T-helper 2 cell treated with Interferon-gamma antibody and Interleukin-4, amounts not matched to agents 5 μg/mL and 100 μg/mL, for 36 hours (primary cell): ENCODE results near the gene ZNF423.

ENCODE experiments used
- DNase-seq: peaks from one replicate; pipeline ENCODE4 v3.0.0; 2021; ENCODE audit warnings: low spot score
- H3K27ac Mint-ChIP-seq: one replicate; pipeline ENCODE4 v1.8.0; 2021; ENCODE audit warnings: mild to moderate bottlenecking, mixed read lengths
- H3K27me3 Mint-ChIP-seq: one replicate; pipeline ENCODE4 v1.8.0; 2021; ENCODE audit warnings: low read depth, mixed read lengths
- H3K36me3 Mint-ChIP-seq: one replicate; pipeline ENCODE4 v1.8.0; 2021; ENCODE audit warnings: low read depth, mixed read lengths
- H3K4me1 Mint-ChIP-seq: one replicate; pipeline ENCODE4 v1.8.0; 2021; ENCODE audit warnings: low read depth, mixed read lengths
- H3K4me3 Mint-ChIP-seq: one replicate; pipeline ENCODE4 v1.8.0; 2022; ENCODE audit warnings: mild to moderate bottlenecking, moderate library complexity, mixed read lengths
- H3K9me3 Mint-ChIP-seq: one replicate; pipeline ENCODE4 v1.8.0; 2021; ENCODE audit warnings: mixed read lengths

Gene ZNF423

DNA sequence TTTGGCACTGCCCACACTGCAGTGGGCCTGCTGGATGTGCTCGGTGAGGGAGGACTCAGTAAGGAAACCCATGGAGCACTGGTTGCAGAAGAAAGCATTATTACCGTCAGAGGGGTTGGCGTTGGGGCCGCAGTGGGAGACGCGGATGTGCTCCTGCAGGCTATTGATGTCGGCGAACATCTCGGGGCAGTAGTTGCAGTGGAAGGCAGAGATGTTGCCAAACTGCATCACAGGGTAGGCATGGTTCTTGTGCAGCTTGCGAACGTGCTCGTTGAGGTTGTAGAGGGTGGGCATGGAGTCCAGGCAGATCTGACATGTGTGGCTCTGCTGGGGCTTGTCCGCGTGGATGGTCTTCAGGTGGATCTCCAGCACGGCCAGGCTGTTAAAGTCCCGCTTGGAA, 218.4 kb downstream of the ZNF423 start:
- Mint-ChIP-seq H3K36me3 (no peaks in the 10 kb centered on the region), H3K27me3 (no peaks in the 10 kb centered on the region), H3K27ac (no peak overlapping the region), H3K4me1 (no peaks in the 10 kb centered on the region), H3K9me3 (no peaks in the 10 kb centered on the region), H3K4me3 (no peak overlapping the region)
- no peak for DNase-seq

DNA sequence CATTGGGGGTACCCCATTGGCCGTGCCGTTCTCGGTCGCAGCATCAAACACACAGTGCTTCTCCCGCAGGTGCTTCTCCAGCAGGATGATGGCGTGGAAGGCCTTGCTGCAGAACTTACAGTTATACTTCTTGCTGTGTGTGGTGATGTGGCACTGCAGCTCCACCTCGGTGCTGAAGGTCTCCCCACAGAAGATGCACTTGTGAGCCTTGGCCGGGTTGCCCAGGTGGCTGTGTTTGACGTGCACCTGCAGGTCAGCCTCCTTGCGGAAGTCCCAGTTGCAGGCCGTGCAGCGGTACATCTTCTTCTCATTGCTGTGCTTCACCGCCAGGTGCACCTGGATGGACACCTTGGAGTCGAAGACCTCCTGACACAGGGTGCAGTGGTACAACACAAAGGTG, 219.3 kb downstream of the ZNF423 start:
- no peak for DNase-seq
- Mint-ChIP-seq H3K36me3 (no peaks in the 10 kb centered on the region), H3K9me3 (no peaks in the 10 kb centered on the region), H3K4me3 (no peak overlapping the region), H3K27ac (no peak overlapping the region), H3K27me3 (no peaks in the 10 kb centered on the region), H3K4me1 (no peaks in the 10 kb centered on the region)

DNA sequence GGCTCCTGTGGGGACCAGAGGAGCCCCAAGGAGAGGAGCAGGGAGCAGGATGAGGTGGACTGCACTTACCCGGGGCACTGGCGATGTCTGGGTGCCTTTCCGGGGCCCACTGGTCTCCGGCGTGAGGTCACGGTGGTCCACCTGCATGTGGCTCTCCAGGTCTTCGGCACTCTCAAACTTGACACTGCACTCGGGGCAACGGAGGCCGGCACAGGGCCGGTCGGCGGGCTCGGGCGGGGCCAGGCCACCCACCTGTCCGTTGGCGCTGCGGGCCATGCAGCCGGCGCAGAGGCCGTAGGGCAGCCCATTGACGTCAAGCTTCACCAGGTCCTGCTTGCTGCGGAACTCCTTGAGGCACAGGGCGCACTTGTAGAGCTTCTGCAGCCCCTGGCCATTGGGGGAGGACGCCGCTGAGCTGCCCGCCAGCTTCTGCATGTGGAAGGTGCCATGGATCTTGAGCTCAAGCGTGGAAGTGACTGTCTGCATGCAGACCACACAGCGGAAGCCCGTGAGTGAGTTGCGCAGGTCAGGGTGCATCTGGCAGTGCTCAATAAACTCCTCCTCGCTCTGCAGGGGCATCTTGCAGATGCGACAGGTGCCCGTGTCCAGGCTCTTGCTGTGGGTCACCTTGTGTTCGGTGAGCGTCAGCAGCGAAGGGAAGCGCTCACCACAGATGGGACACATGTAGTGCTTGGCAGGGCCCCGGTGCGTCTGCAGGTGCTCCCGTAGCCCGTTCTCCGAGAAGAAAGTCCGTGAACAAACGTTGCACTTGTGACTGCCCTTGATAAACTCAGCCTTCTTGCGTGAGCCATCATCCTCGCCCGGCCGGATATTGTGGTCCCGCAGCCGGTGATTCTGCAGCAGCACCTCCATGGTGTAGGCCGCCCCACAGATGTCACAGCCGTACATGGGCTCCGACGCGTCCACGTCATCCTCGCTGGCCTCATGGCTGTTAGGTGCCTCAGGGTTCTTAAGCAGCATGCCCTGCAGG, 220.0 kb downstream of the ZNF423 start:
- no peaks in the 10 kb centered on the region for H3K36me3 Mint-ChIP-seq
- H3K4me1 Mint-ChIP-seq, result no peaks in the 10 kb centered on the region
- no peak overlapping the region for H3K4me3 Mint-ChIP-seq
- DNase-seq, result no peak
- H3K27ac Mint-ChIP-seq, result no peak overlapping the region
- H3K9me3 Mint-ChIP-seq, result no peaks in the 10 kb centered on the region
- no peaks in the 10 kb centered on the region for H3K27me3 Mint-ChIP-seq

DNA sequence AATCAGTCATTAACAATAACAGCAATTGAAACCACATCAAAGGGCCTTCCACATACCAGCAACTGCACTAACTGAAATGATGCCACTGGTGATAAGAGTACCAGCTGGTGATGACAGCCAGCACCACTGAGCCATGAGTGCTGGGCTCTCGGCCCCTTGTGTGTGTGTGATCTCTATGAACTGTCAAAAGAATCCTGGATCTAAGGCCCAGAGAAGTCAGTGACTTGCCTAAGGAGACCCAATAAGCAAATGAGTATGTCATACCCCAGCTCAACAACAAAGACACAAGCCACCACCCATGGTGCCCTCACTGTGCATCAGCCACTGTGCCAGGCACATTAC, 220.9 kb downstream of the ZNF423 start:
- no peaks in the 10 kb centered on the region for H3K9me3 Mint-ChIP-seq
- no peak overlapping the region for H3K27ac Mint-ChIP-seq

DNA sequence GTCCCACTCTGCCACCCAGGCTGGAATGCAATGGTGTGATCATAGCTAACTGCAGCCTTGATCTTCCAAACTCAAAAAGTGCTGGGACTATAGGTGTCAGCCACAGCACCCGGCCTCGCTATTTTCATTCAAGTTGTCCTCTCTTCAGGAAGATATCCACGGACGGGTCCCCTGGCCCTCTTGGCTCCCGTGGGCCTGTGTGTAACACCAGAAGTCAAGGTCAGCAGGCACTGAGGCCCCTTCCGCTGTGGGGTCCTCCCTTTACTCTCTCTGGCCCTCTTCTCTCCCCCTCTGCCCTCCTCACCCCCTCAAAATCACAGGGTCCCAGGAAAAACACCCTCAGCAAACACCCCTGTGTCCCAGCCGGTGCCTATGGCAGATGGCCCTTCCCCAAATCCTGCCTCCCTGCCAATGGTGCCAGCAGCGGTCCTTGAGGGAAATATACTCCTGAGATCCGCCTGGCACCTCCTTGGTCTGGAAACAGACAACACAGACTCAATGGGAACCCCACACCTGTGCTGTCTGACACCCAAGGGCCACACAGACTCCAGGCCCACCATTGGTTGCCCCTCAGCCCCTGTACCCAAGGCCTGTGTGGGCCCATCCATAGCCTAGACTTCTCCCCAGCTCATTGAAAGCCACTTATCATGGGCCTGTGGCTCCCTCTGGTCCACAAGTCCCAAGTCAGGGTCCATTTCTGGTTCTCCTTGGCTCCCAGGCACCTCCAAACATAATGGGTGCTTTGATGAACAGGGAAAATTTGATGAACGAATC, 221.5 kb downstream of the ZNF423 start:
- H3K4me3 Mint-ChIP-seq, result no peak overlapping the region
- H3K27ac Mint-ChIP-seq, result no peak overlapping the region

More for the DNA sequence above, 220.9 kb downstream of the ZNF423 start:
- no peaks in the 10 kb centered on the region for H3K4me1 Mint-ChIP-seq
- H3K27me3 Mint-ChIP-seq, result no peaks in the 10 kb centered on the region
- no peak overlapping the region for H3K4me3 Mint-ChIP-seq
- H3K36me3 Mint-ChIP-seq, result no peaks in the 10 kb centered on the region
- no peak for DNase-seq

DNA sequence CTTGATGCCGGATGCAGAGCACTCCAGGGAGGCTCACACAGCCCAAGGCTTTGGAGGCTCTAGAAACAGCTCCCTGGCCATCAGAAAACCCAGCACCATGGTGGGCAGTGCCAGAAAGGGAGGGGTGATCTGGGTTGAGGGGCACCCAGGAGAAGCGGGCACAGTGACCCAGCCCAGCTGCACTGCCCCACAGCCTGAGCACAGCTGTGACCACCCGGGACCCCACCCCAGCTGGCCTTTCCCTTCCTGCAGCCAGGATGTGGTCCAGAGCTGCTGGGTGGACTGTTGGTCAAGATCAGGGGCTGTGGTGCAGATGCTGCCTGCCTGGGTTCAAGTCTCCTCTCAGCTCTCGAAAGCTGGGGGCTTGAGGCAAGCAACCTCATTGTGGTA, 223.1 kb downstream of the ZNF423 start:
- Mint-ChIP-seq H3K9me3 (no peaks in the 10 kb centered on the region), H3K4me1 (no peaks in the 10 kb centered on the region), H3K27me3 (no peaks in the 10 kb centered on the region), H3K36me3 (no peaks in the 10 kb centered on the region), H3K27ac (no peak overlapping the region), H3K4me3 (no peak overlapping the region)
- no peak for DNase-seq

More for the DNA sequence above, 221.5 kb downstream of the ZNF423 start:
- no peak for DNase-seq
- H3K9me3 Mint-ChIP-seq, result no peaks in the 10 kb centered on the region
- no peaks in the 10 kb centered on the region for H3K4me1 Mint-ChIP-seq
- no peaks in the 10 kb centered on the region for H3K36me3 Mint-ChIP-seq
- H3K27me3 Mint-ChIP-seq, result no peaks in the 10 kb centered on the region

DNA sequence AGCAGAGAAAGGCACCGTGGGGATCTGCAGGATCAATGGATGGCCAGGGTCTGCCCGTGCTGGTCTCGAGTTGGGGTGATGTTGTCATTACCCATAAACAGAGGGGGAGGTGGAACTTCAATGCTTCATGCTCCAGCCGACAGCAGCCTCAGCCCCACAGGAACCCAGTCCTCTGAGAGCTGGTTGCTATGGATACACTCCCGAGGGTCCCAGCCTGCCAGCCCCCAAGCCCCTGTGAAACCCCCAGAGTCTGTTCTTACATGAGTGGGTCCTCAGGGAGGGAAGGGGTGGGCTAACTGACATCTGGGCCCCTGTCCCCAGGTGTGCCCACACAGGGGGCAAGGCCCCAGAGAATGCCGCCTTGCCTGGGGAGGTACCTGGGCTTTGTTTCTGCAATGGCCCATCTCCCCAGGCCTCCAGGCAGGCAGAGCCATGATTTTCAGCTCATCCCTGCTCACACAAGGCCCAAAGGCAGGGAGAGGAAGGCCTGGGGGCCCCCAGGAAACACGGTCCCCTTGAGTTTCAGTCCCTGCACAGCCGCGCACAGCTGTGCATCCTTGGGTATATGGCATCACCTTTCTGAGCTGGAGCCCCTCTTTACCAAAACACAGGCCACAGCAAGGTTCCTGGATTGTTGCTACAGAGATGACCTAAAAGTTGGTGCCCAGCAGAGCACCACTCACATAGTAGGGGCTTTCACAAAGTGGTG, 223.7 kb downstream of the ZNF423 start:
- Mint-ChIP-seq H3K4me3 (no peak overlapping the region), H3K9me3 (no peaks in the 10 kb centered on the region), H3K27me3 (no peaks in the 10 kb centered on the region), H3K27ac (no peak overlapping the region), H3K4me1 (no peaks in the 10 kb centered on the region), H3K36me3 (no peaks in the 10 kb centered on the region)
- no peak for DNase-seq

DNA sequence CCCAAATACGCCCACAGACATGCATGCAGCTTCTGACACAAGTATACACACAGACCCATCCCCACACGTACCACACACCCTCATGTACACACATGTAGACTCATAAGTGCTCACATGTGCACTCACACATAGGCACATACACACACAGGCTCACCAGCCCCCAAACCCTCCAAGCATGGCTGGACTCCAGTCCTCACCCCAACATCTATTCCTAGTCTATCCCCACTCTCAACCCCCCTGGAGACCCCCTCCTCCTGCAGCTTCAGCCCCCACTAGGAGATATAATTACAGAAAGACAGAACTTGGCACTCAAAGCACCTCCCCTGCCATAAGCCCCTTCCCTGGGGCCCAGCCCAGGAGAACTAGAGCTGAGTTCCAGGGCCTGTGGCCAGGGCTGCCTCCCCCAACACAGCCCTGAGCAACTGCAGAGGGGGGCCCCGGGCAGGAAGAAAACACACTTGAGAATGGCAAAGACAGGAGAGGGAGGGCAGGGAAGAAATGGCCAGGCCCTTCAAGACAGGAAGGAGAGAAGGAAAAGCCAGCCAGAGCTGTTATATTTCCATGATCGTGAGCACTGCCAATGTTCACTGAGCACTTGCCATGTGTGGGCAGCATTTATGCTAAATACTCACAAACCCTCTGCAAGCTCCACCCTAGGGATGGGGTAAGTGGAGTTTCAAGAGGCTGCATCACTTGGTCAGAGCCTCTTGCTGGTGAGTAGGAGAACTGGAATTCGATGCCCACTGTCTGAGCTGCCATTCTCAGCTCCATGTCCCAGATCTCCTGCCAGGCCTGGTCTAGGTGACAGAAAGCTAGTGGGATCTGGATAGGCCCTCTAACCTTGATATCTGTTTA, 224.5 kb downstream of the ZNF423 start:
- H3K4me3 Mint-ChIP-seq, result no peak overlapping the region
- no peaks in the 10 kb centered on the region for H3K9me3 Mint-ChIP-seq
- DNase-seq, result no peak
- no peaks in the 10 kb centered on the region for H3K4me1 Mint-ChIP-seq
- H3K27ac Mint-ChIP-seq, result no peak overlapping the region
- H3K36me3 Mint-ChIP-seq, result no peaks in the 10 kb centered on the region
- no peaks in the 10 kb centered on the region for H3K27me3 Mint-ChIP-seq

DNA sequence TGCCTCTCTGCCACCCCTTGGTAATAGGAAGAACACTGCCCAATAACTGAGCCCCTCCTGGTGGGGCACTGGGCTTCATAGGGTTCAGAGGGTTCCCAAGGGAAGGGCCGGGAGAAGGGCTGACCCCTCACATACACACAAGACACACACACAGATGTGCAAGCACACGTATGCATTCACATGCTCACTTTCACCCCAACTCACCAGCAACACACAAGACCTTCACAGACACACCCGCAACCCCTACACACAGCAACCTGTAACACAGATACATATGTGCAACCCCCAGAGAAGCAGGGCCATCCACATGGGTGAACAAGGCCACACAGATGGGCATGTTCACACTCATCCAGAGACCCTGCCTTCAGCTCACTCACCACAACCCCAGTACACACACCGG, 225.1 kb downstream of the ZNF423 start:
- Mint-ChIP-seq H3K36me3 (no peaks in the 10 kb centered on the region), H3K27ac (no peak overlapping the region), H3K4me1 (no peaks in the 10 kb centered on the region), H3K4me3 (no peak overlapping the region), H3K9me3 (no peaks in the 10 kb centered on the region), H3K27me3 (no peaks in the 10 kb centered on the region)
- DNase-seq, result no peak

DNA sequence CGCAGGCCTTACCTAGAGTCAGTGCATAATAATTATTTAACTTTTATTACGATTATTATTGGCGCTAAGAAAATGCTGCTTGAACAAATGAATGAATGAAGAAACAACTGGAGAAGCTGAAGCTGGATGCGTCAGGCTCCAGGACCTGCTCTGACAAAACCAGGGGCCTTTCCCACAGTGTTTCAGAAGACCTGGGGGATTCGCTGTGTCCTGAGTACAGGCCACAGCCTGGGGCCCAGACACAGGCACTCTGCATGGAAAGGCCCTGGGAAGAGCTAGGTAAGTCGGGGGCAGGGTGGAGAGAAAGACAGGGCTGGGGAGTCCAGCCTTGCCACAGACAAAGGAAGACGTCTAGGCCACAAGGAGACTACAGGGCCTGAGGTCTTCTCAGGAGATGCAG, 226.1 kb downstream of the ZNF423 start:
- Mint-ChIP-seq H3K36me3 (no peaks in the 10 kb centered on the region), H3K9me3 (no peaks in the 10 kb centered on the region), H3K4me3 (no peak overlapping the region), H3K4me1 (no peaks in the 10 kb centered on the region), H3K27me3 (no peaks in the 10 kb centered on the region), H3K27ac (no peak overlapping the region)
- DNase-seq, result no peak

DNA sequence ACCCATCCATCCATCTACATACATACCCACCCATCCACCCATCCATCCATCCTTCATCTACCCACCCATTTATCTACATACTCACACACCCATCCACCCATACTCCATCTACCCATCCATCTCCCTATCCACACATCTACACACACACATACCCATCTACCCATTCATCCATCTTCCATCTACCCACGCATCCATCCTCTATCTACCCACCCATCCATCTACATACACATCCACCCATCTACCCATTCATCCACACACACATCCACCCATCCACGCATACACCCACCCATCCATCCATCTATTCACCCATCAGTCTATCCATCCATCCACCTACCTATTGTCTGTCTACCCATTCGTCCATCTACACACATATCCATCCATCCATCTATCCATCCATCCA, 227.8 kb downstream of the ZNF423 start:
- H3K4me1 Mint-ChIP-seq, result no peaks in the 10 kb centered on the region
- no peak for DNase-seq
- H3K36me3 Mint-ChIP-seq, result no peaks in the 10 kb centered on the region
- no peaks in the 10 kb centered on the region for H3K9me3 Mint-ChIP-seq
- no peak overlapping the region for H3K4me3 Mint-ChIP-seq
- H3K27ac Mint-ChIP-seq, result no peak overlapping the region
- H3K27me3 Mint-ChIP-seq, result no peaks in the 10 kb centered on the region

DNA sequence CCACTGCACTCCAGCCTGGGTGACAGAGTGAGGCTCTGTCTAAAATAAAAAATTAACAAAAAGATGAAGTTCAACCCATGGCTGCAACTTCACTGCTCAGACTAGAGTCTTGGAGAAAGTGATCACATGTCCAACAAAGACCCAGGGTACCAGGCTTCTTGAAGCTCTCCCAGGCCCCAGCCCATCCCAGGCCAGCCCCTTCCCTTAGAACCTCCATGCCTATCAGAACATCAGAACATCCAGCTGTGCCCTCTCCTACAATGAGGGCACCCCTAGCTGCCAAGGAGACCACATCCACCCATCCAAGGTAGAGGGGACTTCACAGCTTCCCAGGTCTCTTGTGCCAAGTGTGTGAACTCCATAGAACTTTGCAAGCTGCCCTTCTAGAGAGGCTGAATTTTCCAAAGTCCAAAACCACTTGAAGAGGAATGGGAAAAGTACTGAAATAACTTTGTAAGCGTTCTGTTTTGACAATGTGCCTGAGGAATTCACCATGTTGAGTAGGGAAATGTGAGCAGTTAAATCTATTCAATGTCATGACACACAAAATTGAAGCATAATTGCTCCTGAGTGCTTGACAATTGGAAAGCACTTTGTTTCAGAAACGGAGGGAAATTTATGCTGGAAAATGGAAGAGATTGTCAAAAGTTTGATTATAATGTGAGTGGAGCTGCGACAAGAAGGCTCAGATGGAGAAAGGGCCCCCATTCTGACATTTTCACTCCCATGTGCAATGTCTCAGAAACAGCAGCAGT, 230.4 kb downstream of the ZNF423 start:
- no peaks in the 10 kb centered on the region for H3K9me3 Mint-ChIP-seq

More for the DNA sequence above, 230.4 kb downstream of the ZNF423 start:
- DNase-seq, result no peak
- Mint-ChIP-seq H3K27me3 (no peaks in the 10 kb centered on the region), H3K36me3 (no peaks in the 10 kb centered on the region), H3K4me3 (no peak overlapping the region), H3K27ac (no peak overlapping the region), H3K4me1 (no peaks in the 10 kb centered on the region)
